Sigmoid colon (tissue), 7 donors: Measurements from ENCODE around the gene HSD11B2. TPM values are rescaled to one million over a fixed set of nuclear protein-coding genes. Genes with fewer than 3 reads are reported as not detected.

Source experiments
- DNase-seq: peaks from one replicate; pipeline ENCODE4 v3.0.0-alpha.2; 2019
- H3K27ac ChIP-seq, 4 donors: fragments of 200-600 bp; sonication (generic); one replicate each; pipeline ENCODE4 v1.5.1; 2016 to 2019; ENCODE audit warnings: mild to moderate bottlenecking in 1 of 4
- H3K27me3 ChIP-seq, 3 donors: fragments of 200-600 bp; sonication (generic); one replicate each; pipeline ENCODE4 v1.5.1; 2019; ENCODE audit warnings: mild to moderate bottlenecking in 1 of 3
- H3K36me3 ChIP-seq, 4 donors: fragments of 200-600 bp; sonication (generic); one replicate each; pipeline ENCODE4 v1.5.1; 2016 to 2019
- H3K4me1 ChIP-seq, 4 donors: fragments of 200-600 bp; sonication (generic); one replicate each; pipeline ENCODE4 v1.5.1; 2017 to 2019
- H3K4me3 ChIP-seq, 4 donors: fragments of 200-600 bp; sonication (generic); one replicate each; pipeline ENCODE4 v1.5.1; 2017 to 2019; ENCODE audit warnings: mild to moderate bottlenecking in 2 of 4, moderate library complexity in 1 of 4
- H3K9me3 ChIP-seq, 4 donors: fragments of 200-600 bp in 3 of 4; sonication (generic) in 3 of 4; one replicate each; pipeline versions ENCODE4 v1.5.1 to v1.6.1; 2013 to 2019
- EP300 ChIP-seq, 4 donors: sonication (generic); formaldehyde crosslinking; IDR thresholded peaks; one replicate each; pipeline ENCODE4 v1.6.1; 2017; ENCODE audit warnings: antibody characterized with exemption in 4 of 4
- POLR2A ChIP-seq, 2 donors: fragments of 450-650 bp; IDR thresholded peaks; one replicate each; pipeline ENCODE4 v1.6.1; 2016; ENCODE audit warnings: antibody characterized with exemption in 2 of 2, mild to moderate bottlenecking in 2 of 2, moderate library complexity in 2 of 2
- POLR2AphosphoS5 ChIP-seq, 4 donors: sonication (generic); formaldehyde crosslinking; IDR thresholded peaks; one replicate each; pipeline ENCODE4 v1.6.1; 2017; ENCODE audit warnings: antibody characterized with exemption in 4 of 4
- WGBS, 2 donors: extraction: QIAGEN DNeasy Blood & Tissue Kit; methylation state at CpG; one replicate each; pipeline ENCODE4 v1.1.7; 2013; 5-methylcytosine and 5-hydroxymethylcytosine counted together
- intact Hi-C: fragments of 100-400 bp; cut with DNase I; formaldehyde crosslinking; loops from one replicate; pipeline ENCODE4 v1.15.1; 2023
- polyA plus RNA-seq, 3 donors: library from polyadenylated mRNA; stranded (reverse); fragments of 200-250 nt; gene quantifications; one replicate each; pipeline ENCODE4 v1.2.3, GENCODE V29; 2013
- total RNA-seq, 4 donors: library from RNA; depleted of rRNA; stranded (reverse); fragments of >200 nt; gene quantifications; one replicate each; pipeline ENCODE4 v1.1.0, GENCODE V29; 2016
- TF ChIP-seq, protein P1 (sequence below), 4 experiments: fragments of 450-650 bp in 3 of 4; fragments of 200-600 bp in 1 of 4; IDR thresholded peaks; one replicate each; pipeline ENCODE4 v1.5.1; 2016 to 2019; ENCODE audit warnings: antibody characterized with exemption in 4 of 4, mild to moderate bottlenecking in 3 of 4, moderate library complexity in 2 of 4
- donor health status: healthy with polysubstance abuse.
- donor health status: Bipolar disorder and iron deficiency.
- donor health status: healthy.

Gene HSD11B2
- total and polyA plus RNA-seq, 7 donors = 0.14 to 353 (median 46.1) TPM; not detected in 1

DNA sequence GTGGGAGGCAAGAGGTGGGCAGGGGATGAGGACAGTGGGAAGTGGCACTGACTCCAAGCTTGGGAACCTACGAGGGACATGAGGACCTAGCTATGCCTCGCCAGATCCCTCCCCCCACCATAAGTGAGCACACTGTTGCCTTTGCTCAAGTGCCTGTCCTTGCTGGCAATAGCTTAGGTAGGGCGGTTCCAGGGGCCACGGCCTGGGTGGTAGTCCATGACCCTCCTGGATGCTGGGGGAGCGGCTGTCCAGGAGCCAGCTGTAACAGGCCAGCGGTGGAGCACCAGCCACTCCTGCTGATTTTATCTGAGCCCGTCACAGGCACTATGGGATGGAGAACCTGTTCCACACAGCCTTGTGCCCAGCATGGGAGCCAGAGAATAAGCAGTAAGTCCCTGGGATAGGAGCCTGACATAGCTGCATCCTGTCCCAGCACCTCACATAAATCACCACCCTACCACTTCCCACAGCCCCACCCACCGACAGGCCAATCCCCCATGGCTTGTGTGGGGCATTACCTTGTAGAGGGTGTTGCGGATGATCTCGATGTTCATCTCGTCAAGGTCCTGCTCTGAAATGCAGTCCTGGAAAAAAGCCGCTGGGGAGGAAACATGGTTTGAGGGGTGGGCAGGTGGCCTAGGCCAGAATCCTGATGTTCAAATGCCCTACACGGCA lies 11.8 kb downstream of the HSD11B2 start:
- no peak for DNase-seq
- H3K27ac ChIP-seq = peak overlapping the region in 3 of 4 donors; percentile 70 to 79 (median 78)
- peaks cover 0 to 38% (median 19%) of the 10 kb centered on the region in 4 donors for H3K36me3 ChIP-seq
- intact Hi-C loops = no loop called here
- H3K4me3 ChIP-seq = no peak overlapping the region
- WGBS, 2 donors = 84 to 89% methylated on average over 13 of the region's 13 CpGs
- no peaks in the 10 kb centered on the region for H3K9me3 ChIP-seq
- H3K27me3 ChIP-seq = no peaks in the 10 kb centered on the region
- H3K4me1 ChIP-seq = peaks cover 0 to 71% (median 61%) of the 10 kb centered on the region in 4 donors
- no peak for TF ChIP-seq POLR2AphosphoS5 (IDR thresholded peaks at IDR 0.05)
- TF ChIP-seq, protein P1, sequence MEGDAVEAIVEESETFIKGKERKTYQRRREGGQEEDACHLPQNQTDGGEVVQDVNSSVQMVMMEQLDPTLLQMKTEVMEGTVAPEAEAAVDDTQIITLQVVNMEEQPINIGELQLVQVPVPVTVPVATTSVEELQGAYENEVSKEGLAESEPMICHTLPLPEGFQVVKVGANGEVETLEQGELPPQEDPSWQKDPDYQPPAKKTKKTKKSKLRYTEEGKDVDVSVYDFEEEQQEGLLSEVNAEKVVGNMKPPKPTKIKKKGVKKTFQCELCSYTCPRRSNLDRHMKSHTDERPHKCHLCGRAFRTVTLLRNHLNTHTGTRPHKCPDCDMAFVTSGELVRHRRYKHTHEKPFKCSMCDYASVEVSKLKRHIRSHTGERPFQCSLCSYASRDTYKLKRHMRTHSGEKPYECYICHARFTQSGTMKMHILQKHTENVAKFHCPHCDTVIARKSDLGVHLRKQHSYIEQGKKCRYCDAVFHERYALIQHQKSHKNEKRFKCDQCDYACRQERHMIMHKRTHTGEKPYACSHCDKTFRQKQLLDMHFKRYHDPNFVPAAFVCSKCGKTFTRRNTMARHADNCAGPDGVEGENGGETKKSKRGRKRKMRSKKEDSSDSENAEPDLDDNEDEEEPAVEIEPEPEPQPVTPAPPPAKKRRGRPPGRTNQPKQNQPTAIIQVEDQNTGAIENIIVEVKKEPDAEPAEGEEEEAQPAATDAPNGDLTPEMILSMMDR (IDR thresholded peaks at IDR 0.05) = no peak
- no peak for TF ChIP-seq EP300 (IDR thresholded peaks at IDR 0.05)
- no peak for TF ChIP-seq POLR2A (IDR thresholded peaks at IDR 0.05)

DNA sequence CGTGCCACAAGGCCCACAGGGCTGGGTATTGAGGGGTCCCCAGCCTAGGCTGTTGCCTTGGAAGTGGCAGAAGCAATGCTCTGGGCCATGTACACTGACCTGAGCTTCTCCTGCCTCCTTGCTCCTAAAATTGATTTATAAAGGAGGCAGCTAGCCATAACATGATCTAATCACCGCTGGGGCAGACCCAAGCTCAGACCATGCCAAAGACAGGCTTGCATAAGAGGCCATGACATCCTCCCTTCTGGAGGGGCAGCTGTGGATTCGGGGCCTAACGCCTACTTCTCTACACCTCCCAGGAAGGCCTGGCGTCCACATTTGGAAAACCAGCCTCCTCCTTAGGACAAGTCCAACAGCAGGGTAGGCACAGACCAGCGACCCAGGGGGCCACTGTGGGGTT lies 12.3 kb downstream of the HSD11B2 start:
- WGBS, 2 donors = 80 to 83% methylated on average over 6 of the region's 6 CpGs
- H3K36me3 ChIP-seq = peaks cover 0 to 33% (median 14%) of the 10 kb centered on the region in 4 donors
- TF ChIP-seq, protein P1 (IDR thresholded peaks at IDR 0.05) = no peak
- TF ChIP-seq EP300 (IDR thresholded peaks at IDR 0.05) = no peak
- TF ChIP-seq POLR2A (IDR thresholded peaks at IDR 0.05) = no peak
- TF ChIP-seq POLR2AphosphoS5 (IDR thresholded peaks at IDR 0.05) = peak; percentile 19 to 74 (median 68)
- H3K9me3 ChIP-seq = no peaks in the 10 kb centered on the region
- peak; percentile 94 for DNase-seq
- H3K27ac ChIP-seq = peak overlapping the region; percentile 15 to 79 (median 74)
- intact Hi-C loops = no loop called here
- no peaks in the 10 kb centered on the region for H3K27me3 ChIP-seq
- H3K4me3 ChIP-seq = no peak overlapping the region
- H3K4me1 ChIP-seq = peaks cover 0 to 75% (median 66%) of the 10 kb centered on the region in 4 donors

DNA sequence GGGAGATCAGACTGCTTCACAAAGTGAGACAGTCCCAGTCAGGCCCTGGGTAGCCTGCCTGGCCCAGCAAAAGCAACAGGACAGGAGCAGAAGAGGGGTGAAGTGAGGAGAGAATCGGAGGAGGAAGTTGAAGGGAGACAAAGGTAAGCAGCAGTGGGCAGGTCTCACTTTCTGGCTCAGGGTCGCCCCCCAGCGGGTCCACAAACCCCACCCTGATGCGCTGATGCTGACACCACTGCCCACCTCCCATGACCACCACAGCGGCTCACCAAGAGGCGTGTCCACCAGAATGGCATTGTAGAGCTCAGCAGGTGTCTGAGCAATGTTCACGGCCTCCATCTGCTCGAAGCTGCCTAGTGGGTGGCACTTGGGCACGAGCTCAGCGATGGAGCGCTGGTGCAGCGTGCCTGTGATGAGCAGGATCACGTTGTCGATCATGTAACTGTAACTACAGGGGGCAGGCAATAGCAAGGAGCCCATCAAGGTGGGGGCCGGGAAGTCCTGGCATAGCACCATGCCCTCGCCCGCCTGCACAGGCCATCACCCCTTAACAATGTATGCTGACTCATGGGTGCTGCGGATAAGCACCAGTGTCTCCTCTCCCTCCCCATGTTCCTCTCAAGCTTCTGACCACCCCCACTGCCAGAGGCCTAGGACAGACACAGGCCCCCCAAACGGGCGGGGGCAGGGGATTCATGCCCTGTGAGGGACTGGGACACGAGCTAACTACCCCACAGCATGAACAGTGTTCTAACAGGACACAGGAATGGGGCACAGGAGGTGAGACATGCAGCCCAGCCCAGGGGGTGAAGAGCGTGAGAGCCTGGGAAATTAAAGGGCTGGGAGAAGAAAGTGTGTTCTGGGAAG lies 13.6 kb downstream of the HSD11B2 start:
- WGBS, 2 donors = 79 to 88% methylated on average over 22 of the region's 22 CpGs
- no peaks in the 10 kb centered on the region for H3K27me3 ChIP-seq
- intact Hi-C loops = no loop called here
- peak overlapping the region; percentile 15 to 79 (median 74) for H3K27ac ChIP-seq
- TF ChIP-seq POLR2A (IDR thresholded peaks at IDR 0.05) (no peak), EP300 (IDR thresholded peaks at IDR 0.05) (no peak), POLR2AphosphoS5 (IDR thresholded peaks at IDR 0.05) (no peak)
- TF ChIP-seq, protein P1 (IDR thresholded peaks at IDR 0.05) = no peak
- H3K36me3 ChIP-seq = peaks cover 0 to 28% (median 4%) of the 10 kb centered on the region in 4 donors
- no peak overlapping the region for H3K4me3 ChIP-seq
- H3K9me3 ChIP-seq = no peaks in the 10 kb centered on the region
- no peak for DNase-seq
- peaks cover 0 to 82% (median 71%) of the 10 kb centered on the region in 4 donors for H3K4me1 ChIP-seq

DNA sequence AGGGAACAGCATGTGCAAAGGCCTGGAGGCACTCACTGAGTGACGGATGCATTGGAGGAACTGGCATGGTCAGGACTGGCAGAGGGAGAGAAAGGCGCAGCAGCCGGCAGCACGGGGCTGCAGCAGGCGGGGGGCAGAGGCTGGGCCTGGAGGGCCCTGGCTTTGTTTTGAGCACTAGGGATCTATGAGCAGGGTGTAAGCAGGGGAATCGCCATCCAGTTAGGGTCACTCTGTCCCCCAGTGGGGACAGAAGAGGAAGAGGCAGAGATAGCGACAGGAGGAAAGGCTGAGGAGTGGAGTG lies 14.2 kb downstream of the HSD11B2 start:
- H3K9me3 ChIP-seq = no peaks in the 10 kb centered on the region
- WGBS, 2 donors = 95 to 96% methylated on average over 7 of the region's 7 CpGs
- peak overlapping the region in 3 of 4 donors; percentile 70 to 79 (median 78) for H3K27ac ChIP-seq
- H3K27me3 ChIP-seq = no peaks in the 10 kb centered on the region
- peaks cover 0 to 31% (median 5%) of the 10 kb centered on the region in 4 donors for H3K36me3 ChIP-seq
- TF ChIP-seq EP300 (IDR thresholded peaks at IDR 0.05) = no peak
- no peak for TF ChIP-seq POLR2A (IDR thresholded peaks at IDR 0.05)
- TF ChIP-seq, protein P1 (IDR thresholded peaks at IDR 0.05) = no peak
- TF ChIP-seq POLR2AphosphoS5 (IDR thresholded peaks at IDR 0.05) = no peak
- H3K4me3 ChIP-seq = no peak overlapping the region
- intact Hi-C loops = no loop called here
- peaks cover 0 to 88% (median 76%) of the 10 kb centered on the region in 4 donors for H3K4me1 ChIP-seq
- DNase-seq = no peak
